HepG2 (cell line): ENCODE results near the gene KIFAP3. TPM values are rescaled to one million over a fixed set of nuclear protein-coding genes. Genes with fewer than 3 reads are reported as not detected.

ENCODE experiments used
- ATAC-seq: fragments of 200-7000 bp; cut with Tn5 transposase; 3 replicates; pipeline ENCODE4 v1.9.1; 2020; ENCODE audit warnings: mild to moderate bottlenecking, moderate library complexity
- BruUV-seq: library from RNA; stranded (reverse); fragments of 400-500 nt; replicated peaks from 2 replicates; lab custom pipeline; 2021; lab: Mats Ljungman, UMichigan
- CTCF ChIA-PET: fragments of 300-600 bp; formaldehyde crosslinking; extraction: SDS; loops from one replicate; lab custom pipeline; 2021; ENCODE audit warnings: low total read pairs, inconsistent platforms, low intra/inter-chr PET ratio; lab: Yijun Ruan, JAX
- POLR2A ChIA-PET: fragments of 350-600 bp; sonication (Branson Sonifier 250); formaldehyde crosslinking; loops from one replicate; lab custom pipeline; 2020; ENCODE audit warnings: antibody characterized with exemption, inconsistent platforms; lab: Yijun Ruan, JAX
- DNase-seq: peaks from one replicate; pipeline ENCODE4 v3.0.0-alpha.2; 2015; ENCODE audit warnings: low spot score
- FAIRE-seq: peaks from 3 replicates; lab custom pipeline; 2011; peaks lifted over from hg19 to GRCh38; lab: Jason Lieb, UNC
- H2AFZ ChIP-seq: one replicate; pipeline ENCODE4 v1.6.1; 2011; ENCODE audit warnings: low read length, inconsistent platforms
- H3K27ac ChIP-seq: fragments of 300-600 bp; 3 replicates; pipeline ENCODE4 v1.8.0; 2011; ENCODE audit warnings: mixed run types, mild to moderate bottlenecking, mixed read lengths, low read length, inconsistent platforms; ENCODE audit not compliant: insufficient read depth; ENCODE audit errors: extremely low read length
- H3K27me3 ChIP-seq, 2 experiments: fragments of 200-600 bp in 1 of 2; 2 replicates in 1 of 2; 3 replicates in 1 of 2; pipeline versions ENCODE4 v1.6.0 to v1.8.0; 2011; ENCODE audit warnings: low read length in 2 of 2, mild to moderate bottlenecking in 2 of 2, moderate library complexity in 2 of 2, inconsistent platforms in 1 of 2; ENCODE audit not compliant: insufficient read depth in 2 of 2, control insufficient read depth in 1 of 2
- H3K36me3 ChIP-seq, 2 experiments: fragments of 200-600 bp in 1 of 2; replicated peaks in 1 of 2; 2 replicates in 1 of 2; 3 replicates in 1 of 2; pipeline versions ENCODE4 v1.5.1 to v1.8.0; 2011; ENCODE audit warnings: low read length in 2 of 2, inconsistent platforms in 1 of 2; ENCODE audit not compliant: insufficient read depth in 2 of 2, control insufficient read depth in 1 of 2
- H3K4me1 ChIP-seq: 2 replicates; pipeline ENCODE4 v1.5.1; 2012; ENCODE audit warnings: low read length, inconsistent platforms; ENCODE audit not compliant: insufficient read depth
- H3K4me2 ChIP-seq: 2 replicates; pipeline ENCODE4 v1.6.0; 2011; ENCODE audit warnings: low read depth, low read length, inconsistent platforms
- H3K4me3 ChIP-seq, 3 experiments: fragments of 200-600 bp in 1 of 3; sonication (generic), shearing (Covaris generic) in 1 of 3; replicated peaks in 1 of 3; 2 replicates each; pipeline ENCODE4 v1.5.1; 2011 to 2016; ENCODE audit warnings: low read length in 3 of 3, inconsistent platforms in 2 of 3, low read depth in 2 of 3, mild to moderate bottlenecking in 2 of 3, control low read depth in 1 of 3, mixed read lengths in 1 of 3; ENCODE audit not compliant: insufficient read depth in 1 of 3
- H3K79me2 ChIP-seq: one replicate; pipeline ENCODE4 v1.6.1; 2011; ENCODE audit warnings: low read length, inconsistent platforms; ENCODE audit not compliant: insufficient read depth
- H3K9ac ChIP-seq: 2 replicates; pipeline ENCODE4 v1.6.0; 2011; ENCODE audit warnings: mild to moderate bottlenecking, low read depth, low read length, inconsistent platforms; ENCODE audit not compliant: insufficient read depth
- H3K9me3 ChIP-seq: 2 replicates; pipeline ENCODE4 v1.5.1; 2012; ENCODE audit warnings: mild to moderate bottlenecking, low read length
- H4K20me1 ChIP-seq: 2 replicates; pipeline ENCODE4 v1.6.0; 2011; ENCODE audit warnings: inconsistent platforms, mild to moderate bottlenecking, low read length, moderate library complexity; ENCODE audit not compliant: insufficient read depth
- CC2D1A ChIP-seq: sonication (generic); formaldehyde crosslinking; IDR thresholded peaks from 2 replicates; pipeline ENCODE4 v1.8.1; 2023; ENCODE audit warnings: mild to moderate bottlenecking, missing genetic modification reagents
- CEBPG ChIP-seq: IDR thresholded peaks from 2 replicates; pipeline ENCODE4 v1.6.1; 2016
- FOXJ3 ChIP-seq: sonication (generic); formaldehyde crosslinking; IDR thresholded peaks from 2 replicates; pipeline ENCODE4 v1.4.0; 2020; ENCODE audit warnings: missing genetic modification reagents, mild to moderate bottlenecking, borderline replicate concordance
- HOXA9 ChIP-seq: sonication (generic); formaldehyde crosslinking; IDR thresholded peaks from 2 replicates; pipeline ENCODE4 v1.8.1; 2022; ENCODE audit warnings: missing genetic modification reagents, mild to moderate bottlenecking, moderate library complexity, borderline replicate concordance
- KDM3A ChIP-seq: IDR thresholded peaks from 2 replicates; pipeline ENCODE4 v1.6.1; 2018; ENCODE audit warnings: low read depth, missing compliant biosample characterization
- MTA3 ChIP-seq: sonication (generic); formaldehyde crosslinking; IDR thresholded peaks from 2 replicates; pipeline ENCODE4 v1.4.0; 2020; ENCODE audit warnings: missing genetic modification reagents
- NFE2L1 ChIP-seq: sonication (generic); formaldehyde crosslinking; IDR thresholded peaks from 2 replicates; pipeline ENCODE4 v1.4.0; 2020; ENCODE audit warnings: missing genetic modification reagents, mild to moderate bottlenecking, borderline replicate concordance
- ZNF143 ChIP-seq: sonication (generic); formaldehyde crosslinking; IDR thresholded peaks from 2 replicates; pipeline ENCODE4 v1.4.0; 2020; ENCODE audit warnings: missing genetic modification reagents
- ZNF337 ChIP-seq: sonication (generic); formaldehyde crosslinking; IDR thresholded peaks from 2 replicates; pipeline ENCODE4 v1.5.1; 2020; ENCODE audit warnings: missing genetic modification reagents, low read depth, mild to moderate bottlenecking, borderline replicate concordance
- ZNF597 ChIP-seq: sonication (generic); formaldehyde crosslinking; IDR thresholded peaks from 2 replicates; pipeline ENCODE4 v1.5.0; 2020; ENCODE audit warnings: missing genetic modification reagents
- ZNF839 ChIP-seq: sonication (generic); formaldehyde crosslinking; IDR thresholded peaks from 2 replicates; pipeline ENCODE4 v1.4.0; 2020; ENCODE audit warnings: missing genetic modification reagents, mild to moderate bottlenecking, borderline replicate concordance
- WGBS: methylation state at CpG from one replicate; pipeline ENCODE4 v1.1.6; 2017; ENCODE audit warnings: low lambda C conversion rate; 5-methylcytosine and 5-hydroxymethylcytosine counted together
- in situ Hi-C: cut with HindIII; loops from 2 replicates; pipeline ENCODE4 v1.10.0; 2017; ENCODE audit warnings: low pct_unique_long_range_greater_than_20kb; ENCODE audit not compliant: extremely low pct_ligation_motif_present
- intact Hi-C: fragments of 100-400 bp; cut with micrococcal nuclease; formaldehyde crosslinking; loops from one replicate; pipeline ENCODE4 v1.10.0; 2022; ENCODE audit not compliant: unreplicated experiment
- polyA plus RNA-seq, 8 experiments: library from polyadenylated mRNA; depleted of rRNA in 3 of 8; stranded (reverse) in 7 of 8; unstranded in 1 of 8; fragments of >200 nt; fragmentation: Illumina TruSeq in 4 of 8; extraction: Trizol in 4 of 8; gene quantifications; 2 replicates each; pipeline versions ENCODE4 v1.2.1 to v1.2.3, GENCODE V29; 2011 to 2016; ENCODE audit warnings: low read depth in 4 of 8, missing spikeins in 1 of 8, mixed read lengths in 1 of 8; ENCODE audit not compliant: insufficient read depth in 1 of 8
- total RNA-seq, 5 experiments: library from RNA; depleted of rRNA; stranded (reverse); fragments of >200 nt; fragmentation: Illumina TruSeq; extraction: Trizol; gene quantifications; 2 replicates each; pipeline ENCODE4 v1.2.3, GENCODE V29; 2016; ENCODE audit warnings: low read depth in 1 of 5
- TF ChIP-seq, protein P1 (sequence below): sonication (generic); formaldehyde crosslinking; IDR thresholded peaks from 2 replicates; pipeline ENCODE4 v1.8.0; 2022; ENCODE audit warnings: missing genetic modification reagents, mild to moderate bottlenecking, moderate library complexity, borderline replicate concordance
- TF ChIP-seq, protein P2 (sequence below): sonication (generic); formaldehyde crosslinking; IDR thresholded peaks from 2 replicates; pipeline ENCODE4 v1.5.0; 2020; ENCODE audit warnings: missing genetic modification reagents, mild to moderate bottlenecking, borderline replicate concordance
- TF ChIP-seq, protein P3 (sequence below): sonication (generic); formaldehyde crosslinking; IDR thresholded peaks from 2 replicates; pipeline ENCODE4 v1.5.0; 2020; ENCODE audit warnings: mild to moderate bottlenecking, missing genetic modification reagents, moderate library complexity

KIFAP3 gene
- total and polyA plus RNA-seq, 2 of the 13 experiments (the other 11 are each of a cell fraction or from before 2014, with no cell fraction given) = 3.4 to 10.0 TPM

DNA sequence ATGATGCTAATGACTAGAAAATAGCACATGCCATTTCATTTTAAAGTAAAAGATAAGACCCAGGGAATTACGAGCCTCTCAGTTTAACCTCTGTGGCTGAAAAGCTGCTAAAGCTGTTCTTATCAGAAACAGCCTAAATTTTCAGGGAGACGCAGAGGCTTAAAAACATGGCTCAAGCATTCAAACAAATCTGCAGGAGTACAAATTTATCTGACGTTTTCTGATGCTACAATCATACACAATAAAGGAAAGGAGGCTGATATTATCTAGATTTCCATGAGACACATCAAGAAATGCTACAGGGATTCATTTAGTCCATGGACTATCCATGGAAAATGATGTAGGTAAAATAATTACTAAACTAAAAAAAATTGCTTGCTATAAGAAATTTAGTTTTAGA, 115.5 kb downstream of the KIFAP3 start:
- Histone ChIP-seq H3K27ac (no peak overlapping the region), H3K27me3 (no peaks in the 10 kb centered on the region), H3K4me1 (no peaks in the 10 kb centered on the region), H3K79me2 (no peaks in the 10 kb centered on the region), H3K36me3 (no peaks in the 10 kb centered on the region), H3K4me3 (no peak overlapping the region), H3K9me3 (no peaks in the 10 kb centered on the region), H4K20me1 (no peaks in the 10 kb centered on the region), H3K4me2 (no peak overlapping the region), H2AFZ (no peak overlapping the region), H3K9ac (no peak overlapping the region)
- intact Hi-C loops (no loop called here), in situ Hi-C loops (no loop called here)
- BruUV-seq = no TSS peak
- ATAC-seq = no peak
- POLR2A ChIA-PET = no interaction called here
- DNase-seq = no peak
- CTCF ChIA-PET = no interaction called here
- no peak for TF ChIP-seq ZNF143 (CRISPR knock-in tag)
- no peak for TF ChIP-seq HOXA9 (CRISPR knock-in tag)
- TF ChIP-seq MTA3 (CRISPR knock-in tag) = no peak
- no peak for TF ChIP-seq CEBPG (CRISPR knock-in tag)
- TF ChIP-seq KDM3A (CRISPR knock-in tag) = no peak
- TF ChIP-seq, protein P1, sequence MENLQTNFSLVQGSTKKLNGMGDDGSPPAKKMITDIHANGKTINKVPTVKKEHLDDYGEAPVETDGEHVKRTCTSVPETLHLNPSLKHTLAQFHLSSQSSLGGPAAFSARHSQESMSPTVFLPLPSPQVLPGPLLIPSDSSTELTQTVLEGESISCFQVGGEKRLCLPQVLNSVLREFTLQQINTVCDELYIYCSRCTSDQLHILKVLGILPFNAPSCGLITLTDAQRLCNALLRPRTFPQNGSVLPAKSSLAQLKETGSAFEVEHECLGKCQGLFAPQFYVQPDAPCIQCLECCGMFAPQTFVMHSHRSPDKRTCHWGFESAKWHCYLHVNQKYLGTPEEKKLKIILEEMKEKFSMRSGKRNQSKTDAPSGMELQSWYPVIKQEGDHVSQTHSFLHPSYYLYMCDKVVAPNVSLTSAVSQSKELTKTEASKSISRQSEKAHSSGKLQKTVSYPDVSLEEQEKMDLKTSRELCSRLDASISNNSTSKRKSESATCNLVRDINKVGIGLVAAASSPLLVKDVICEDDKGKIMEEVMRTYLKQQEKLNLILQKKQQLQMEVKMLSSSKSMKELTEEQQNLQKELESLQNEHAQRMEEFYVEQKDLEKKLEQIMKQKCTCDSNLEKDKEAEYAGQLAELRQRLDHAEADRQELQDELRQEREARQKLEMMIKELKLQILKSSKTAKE = no peak
- TF ChIP-seq FOXJ3 (CRISPR knock-in tag) = no peak
- TF ChIP-seq ZNF597 = no peak
- no peak for TF ChIP-seq ZNF337 (CRISPR knock-in tag)
- no peak for TF ChIP-seq NFE2L1
- no peak for TF ChIP-seq CC2D1A (CRISPR knock-in tag)
- TF ChIP-seq, protein P2, sequence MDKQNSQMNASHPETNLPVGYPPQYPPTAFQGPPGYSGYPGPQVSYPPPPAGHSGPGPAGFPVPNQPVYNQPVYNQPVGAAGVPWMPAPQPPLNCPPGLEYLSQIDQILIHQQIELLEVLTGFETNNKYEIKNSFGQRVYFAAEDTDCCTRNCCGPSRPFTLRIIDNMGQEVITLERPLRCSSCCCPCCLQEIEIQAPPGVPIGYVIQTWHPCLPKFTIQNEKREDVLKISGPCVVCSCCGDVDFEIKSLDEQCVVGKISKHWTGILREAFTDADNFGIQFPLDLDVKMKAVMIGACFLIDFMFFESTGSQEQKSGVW = no peak
- TF ChIP-seq ZNF839 (CRISPR knock-in tag) = no peak
- TF ChIP-seq, protein P3, sequence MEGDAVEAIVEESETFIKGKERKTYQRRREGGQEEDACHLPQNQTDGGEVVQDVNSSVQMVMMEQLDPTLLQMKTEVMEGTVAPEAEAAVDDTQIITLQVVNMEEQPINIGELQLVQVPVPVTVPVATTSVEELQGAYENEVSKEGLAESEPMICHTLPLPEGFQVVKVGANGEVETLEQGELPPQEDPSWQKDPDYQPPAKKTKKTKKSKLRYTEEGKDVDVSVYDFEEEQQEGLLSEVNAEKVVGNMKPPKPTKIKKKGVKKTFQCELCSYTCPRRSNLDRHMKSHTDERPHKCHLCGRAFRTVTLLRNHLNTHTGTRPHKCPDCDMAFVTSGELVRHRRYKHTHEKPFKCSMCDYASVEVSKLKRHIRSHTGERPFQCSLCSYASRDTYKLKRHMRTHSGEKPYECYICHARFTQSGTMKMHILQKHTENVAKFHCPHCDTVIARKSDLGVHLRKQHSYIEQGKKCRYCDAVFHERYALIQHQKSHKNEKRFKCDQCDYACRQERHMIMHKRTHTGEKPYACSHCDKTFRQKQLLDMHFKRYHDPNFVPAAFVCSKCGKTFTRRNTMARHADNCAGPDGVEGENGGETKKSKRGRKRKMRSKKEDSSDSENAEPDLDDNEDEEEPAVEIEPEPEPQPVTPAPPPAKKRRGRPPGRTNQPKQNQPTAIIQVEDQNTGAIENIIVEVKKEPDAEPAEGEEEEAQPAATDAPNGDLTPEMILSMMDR (CRISPR knock-in tag) = no peak
- FAIRE-seq = no peak
- 82% methylated on average over 3 of the region's 3 CpGs for WGBS
